ENCODE measurements around the gene UNKL. TPM values are rescaled to one million over a fixed set of nuclear protein-coding genes. Genes with fewer than 3 reads are reported as not detected.

UNKL gene
- total RNA-seq, 1 donor from 2014 or later = 144 TPM

- peak overlapping the region; percentile 42 to 64 for H3K4me3 ChIP-seq
- H3K27me3 ChIP-seq = no peaks in the 10 kb centered on the region
- H3K4me1 ChIP-seq = peaks cover 0 to 5% of the 10 kb centered on the region in 2 donors
- peak overlapping the region; percentile 29 to 54 for H3K27ac ChIP-seq
- H3K36me3 ChIP-seq = peaks cover 5 to 21% of the 10 kb centered on the region in 2 donors
- H3K9me3 ChIP-seq = no peaks in the 10 kb centered on the region
- peak; percentile 71 to 97 for DNase-seq (ENCODE audit: low spot score in 2 of 2)
- no peak for TF ChIP-seq CTCF (IDR thresholded peaks at IDR 0.05)
- intact Hi-C loops (cut with DNase I) = loop anchor here (2.0 to 10.0 kb wide), 3 partner anchors 30 to 1266 kb away; no protein-coding TSS in a partner anchor
Observed at GRCh38 chr16:1408171-1408837, 6.2 kb downstream of the UNKL start.

GRCh38 chr16:1407753-1408152, 6.8 kb downstream of the UNKL start:
- peaks cover 0 to 5% of the 10 kb centered on the region in 2 donors for H3K4me1 ChIP-seq
- TF ChIP-seq CTCF (IDR thresholded peaks at IDR 0.05) = no peak
- H3K27me3 ChIP-seq = no peaks in the 10 kb centered on the region
- H3K36me3 ChIP-seq = peaks cover 9 to 27% of the 10 kb centered on the region in 2 donors
- no peaks in the 10 kb centered on the region for H3K9me3 ChIP-seq
- intact Hi-C loops (cut with DNase I) = loop anchor here (2.0 to 10.0 kb wide), 3 partner anchors 29 to 1267 kb away; no protein-coding TSS in a partner anchor
- H3K27ac ChIP-seq = peak overlapping the region; percentile 28 to 54
- DNase-seq (ENCODE audit: low spot score in 2 of 2) = no peak
- peak overlapping the region; percentile 42 to 64 for H3K4me3 ChIP-seq

GRCh38 chr16:1403733-1404132, 10.8 kb downstream of the UNKL start:
- no peaks in the 10 kb centered on the region for H3K27me3 ChIP-seq
- no peak for DNase-seq (ENCODE audit: low spot score in 2 of 2)
- H3K9me3 ChIP-seq = no peaks in the 10 kb centered on the region
- peaks cover 44 to 58% of the 10 kb centered on the region in 2 donors for H3K36me3 ChIP-seq
- no peak for TF ChIP-seq CTCF (IDR thresholded peaks at IDR 0.05)
- no peak overlapping the region for H3K27ac ChIP-seq
- peaks cover 0 to 5% of the 10 kb centered on the region in 2 donors for H3K4me1 ChIP-seq
- H3K4me3 ChIP-seq = no peak overlapping the region
- intact Hi-C loops (cut with DNase I) = loop anchor here (10.0 kb wide), 1 partner anchor 1271 kb away; no protein-coding TSS in a partner anchor

GRCh38 chr16:1403036-1403435, 11.5 kb downstream of the UNKL start:
- Histone ChIP-seq H3K4me1 (no peaks in the 10 kb centered on the region), H3K4me3 (no peak overlapping the region), H3K36me3 (peaks cover 50 to 63% of the 10 kb centered on the region in 2 donors), H3K27me3 (no peaks in the 10 kb centered on the region), H3K27ac (no peak overlapping the region), H3K9me3 (no peaks in the 10 kb centered on the region)
- no peak for TF ChIP-seq CTCF (IDR thresholded peaks at IDR 0.05)
- DNase-seq (ENCODE audit: low spot score in 2 of 2) = no peak
- intact Hi-C loops (cut with DNase I) = loop anchor here (10.0 kb wide), 1 partner anchor 1272 kb away; no protein-coding TSS in a partner anchor

- H3K4me1 ChIP-seq = no peaks in the 10 kb centered on the region
- no peak for TF ChIP-seq CTCF (IDR thresholded peaks at IDR 0.05)
- no peak overlapping the region for H3K27ac ChIP-seq
- intact Hi-C loops (cut with DNase I) = loop anchor here (10.0 kb wide), 1 partner anchor 1273 kb away; no protein-coding TSS in a partner anchor
- no peak overlapping the region for H3K4me3 ChIP-seq
- no peak for DNase-seq (ENCODE audit: low spot score in 2 of 2)
- peaks cover 53 to 65% of the 10 kb centered on the region in 2 donors for H3K36me3 ChIP-seq
- H3K27me3 ChIP-seq = no peaks in the 10 kb centered on the region
- H3K9me3 ChIP-seq = no peaks in the 10 kb centered on the region
Observed at GRCh38 chr16:1401758-1402154, 12.7 kb downstream of the UNKL start.

Data from ascending aorta (tissue), 2 donors.